GM12891 (cell line): Measurements from ENCODE around the gene CACTIN.

ENCODE experiments used
- POLR2A ChIP-seq: IDR thresholded peaks from 2 replicates; pipeline ENCODE4 v1.6.1; 2011; ENCODE audit warnings: low read depth, low read length, control low read depth
- POLR2AphosphoS5 ChIP-seq: IDR thresholded peaks from 2 replicates; pipeline ENCODE4 v1.6.1; 2011; ENCODE audit warnings: low read depth, low read length, control low read depth
- TAF1 ChIP-seq: IDR thresholded peaks from 2 replicates; pipeline ENCODE4 v1.6.1; 2011; ENCODE audit warnings: low read depth, low read length, control low read depth

GRCh38 chr19:3619631-3620012 is 7.0 kb downstream of the CACTIN start:
- no peak for TF ChIP-seq POLR2AphosphoS5
- no peak for TF ChIP-seq POLR2A
- TF ChIP-seq TAF1, result no peak
